Naive B cell (primary cell): ENCODE results near the gene RNU7-1. TPM values are rescaled to one million over a fixed set of nuclear protein-coding genes. Genes with fewer than 3 reads are reported as not detected.
"Not testable (repeated sequence)": the region's sequence is repeated elsewhere in the genome, so short reads cannot be mapped to it uniquely, and the experiment has no call there.

Source experiments
- ATAC-seq, 2 donors: fragments of 150-1000 bp; cut with Tn5 transposase; 2 replicates each; pipeline ENCODE4 v1.10.0; 2021; ENCODE audit warnings: low read depth in 2 of 2, mild to moderate bottlenecking in 2 of 2, moderate library complexity in 2 of 2
- DNase-seq: peaks from one replicate; pipeline ENCODE4 v3.0.0; 2022
- H3K27ac Mint-ChIP-seq, 6 donors: one replicate each; pipeline ENCODE4 v1.8.0; 2020 to 2022; ENCODE audit warnings: mild to moderate bottlenecking in 6 of 6, mixed read lengths in 6 of 6, moderate library complexity in 5 of 6, inconsistent platforms in 2 of 6
- H3K27me3 Mint-ChIP-seq, 3 donors: one replicate each; pipeline ENCODE4 v1.8.0; 2021 to 2022; ENCODE audit warnings: mixed read lengths in 3 of 3, mild to moderate bottlenecking in 1 of 3
- H3K36me3 Mint-ChIP-seq, 2 donors: one replicate each; pipeline ENCODE4 v1.8.0; 2020 to 2022; ENCODE audit warnings: mixed read lengths in 2 of 2, inconsistent platforms in 1 of 2, mild to moderate bottlenecking in 1 of 2
- H3K4me1 Mint-ChIP-seq, 3 donors: one replicate each; pipeline ENCODE4 v1.8.0; 2020 to 2022; ENCODE audit warnings: mixed read lengths in 3 of 3, inconsistent platforms in 1 of 3, mild to moderate bottlenecking in 1 of 3, moderate library complexity in 1 of 3
- H3K4me3 Mint-ChIP-seq, 8 donors: one replicate each; pipeline ENCODE4 v1.8.0; 2020 to 2022; ENCODE audit warnings: mild to moderate bottlenecking in 8 of 8, mixed read lengths in 8 of 8, moderate library complexity in 8 of 8, inconsistent platforms in 2 of 8
- H3K9me3 Mint-ChIP-seq, 7 donors: one replicate each; pipeline ENCODE4 v1.8.0; 2020 to 2022; ENCODE audit warnings: mixed read lengths in 7 of 7, mild to moderate bottlenecking in 5 of 7, inconsistent platforms in 2 of 7, moderate library complexity in 1 of 7
- polyA plus RNA-seq, 6 donors: library from polyadenylated mRNA; unstranded; fragments of 300-500 nt; fragmentation: Illumina TruSeq; gene quantifications; one replicate each; pipeline ENCODE4 v1.2.3, GENCODE V29; 2021; ENCODE audit warnings: low read depth in 6 of 6

Gene RNU7-1
- polyA plus RNA-seq = not detected

DNA sequence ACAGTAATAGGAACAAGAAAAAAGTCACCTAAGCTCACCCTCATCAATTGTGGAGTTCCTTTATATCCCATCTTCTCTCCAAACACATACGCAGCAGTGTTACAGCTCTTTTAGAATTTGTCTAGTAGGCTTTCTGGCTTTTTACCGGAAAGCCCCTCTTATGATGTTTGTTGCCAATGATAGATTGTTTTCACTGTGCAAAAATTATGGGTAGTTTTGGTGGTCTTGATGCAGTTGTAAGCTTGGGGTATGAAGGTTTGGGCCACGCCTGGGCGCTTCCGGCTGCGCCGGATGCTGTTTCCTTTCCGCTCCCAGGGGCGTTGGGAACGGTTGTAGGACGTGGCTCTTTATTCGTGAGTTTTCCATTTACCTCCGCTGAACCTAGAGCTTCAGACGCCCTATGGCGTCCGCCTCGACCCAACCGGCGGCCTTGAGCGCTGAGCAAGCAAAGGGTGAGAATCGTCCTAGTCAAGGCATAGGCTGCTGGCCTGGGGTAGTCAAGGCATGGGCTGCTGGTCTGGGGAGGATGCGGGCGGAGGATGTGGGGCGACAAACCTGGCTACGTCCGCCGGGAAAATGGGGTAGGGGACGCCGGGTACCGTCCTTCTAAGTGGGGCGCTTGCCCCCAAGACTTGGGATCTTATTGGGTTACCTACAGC lies at the start of gene RNU7-1, which contains the start of gene C12orf57:
RNU7-1 (plus strand) TSS at position 95 of the 659 bp plus-strand sequence.
C12orf57 (plus strand) TSS at position 301 of the 659 bp plus-strand sequence; CDS start at position 401, 100 bp downstream.
- ATAC-seq = peak; percentile 63 to 65
- peak; percentile 85 for DNase-seq
- no peaks in the 10 kb centered on the region for H3K9me3 Mint-ChIP-seq
- H3K27ac Mint-ChIP-seq = peak within 1 kb of the TSS; percentile 99 to 100 (median 99)
- no peaks in the 10 kb centered on the region for H3K27me3 Mint-ChIP-seq
- no peaks in the 10 kb centered on the region for H3K36me3 Mint-ChIP-seq
- peaks cover 58 to 81% (median 77%) of the 10 kb centered on the region in 3 donors for H3K4me1 Mint-ChIP-seq
- H3K4me3 Mint-ChIP-seq = peak within 1 kb of the TSS; percentile 90 to 98 (median 96)

- H3K27ac Mint-ChIP-seq = no peak overlapping the region
- H3K36me3 Mint-ChIP-seq = no peaks in the 10 kb centered on the region
- peaks cover 11 to 15% (median 15%) of the 10 kb centered on the region in 3 donors for H3K4me1 Mint-ChIP-seq
- no peaks in the 10 kb centered on the region for H3K27me3 Mint-ChIP-seq
- no peaks in the 10 kb centered on the region for H3K9me3 Mint-ChIP-seq
- H3K4me3 Mint-ChIP-seq = peak overlapping the region in 1 of 8 donors; percentile 37
- ATAC-seq (no peak), DNase-seq (no peak)
Measured at GRCh38 chr12:6894321-6894720, 49.3 kb upstream of the RNU7-1 start.

GRCh38 chr12:6896846-6897435 lies 46.7 kb upstream of the RNU7-1 start:
- H3K4me1 Mint-ChIP-seq = peaks cover 0 to 5% (median 3%) of the 10 kb centered on the region in 3 donors
- no peak overlapping the region for H3K27ac Mint-ChIP-seq
- no peak for DNase-seq
- no peaks in the 10 kb centered on the region for H3K36me3 Mint-ChIP-seq
- ATAC-seq = no peak
- no peaks in the 10 kb centered on the region for H3K9me3 Mint-ChIP-seq
- no peak overlapping the region for H3K4me3 Mint-ChIP-seq
- no peaks in the 10 kb centered on the region for H3K27me3 Mint-ChIP-seq

DNA sequence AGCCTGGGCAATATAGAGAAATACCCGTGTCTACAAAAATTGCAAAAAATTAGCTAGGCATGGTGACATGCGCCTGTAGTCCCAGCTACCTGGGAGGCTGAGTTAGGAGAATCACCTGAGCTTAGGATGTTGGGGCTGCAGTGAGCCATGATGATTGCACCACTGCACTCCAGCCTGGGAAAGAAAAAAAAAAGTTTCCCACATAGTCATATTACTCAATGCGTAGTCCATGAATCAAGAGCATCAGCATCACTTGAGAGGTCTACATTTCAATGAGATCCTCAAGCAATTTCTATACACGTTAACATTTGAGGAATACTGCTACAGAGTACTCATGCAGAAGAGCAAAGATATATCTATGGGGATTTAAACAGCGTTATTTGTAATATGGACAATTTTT lies 44.2 kb upstream of the RNU7-1 start:
- H3K27ac Mint-ChIP-seq = peak overlapping the region in 1 of 6 donors; percentile 28
- ATAC-seq = no peak
- no peaks in the 10 kb centered on the region for H3K27me3 Mint-ChIP-seq
- DNase-seq = no peak
- H3K4me1 Mint-ChIP-seq = peaks cover 0 to 5% (median 0%) of the 10 kb centered on the region in 3 donors
- H3K4me3 Mint-ChIP-seq = no peak overlapping the region
- H3K36me3 Mint-ChIP-seq = no peaks in the 10 kb centered on the region
- no peaks in the 10 kb centered on the region for H3K9me3 Mint-ChIP-seq

- H3K4me1 Mint-ChIP-seq = peaks cover 0 to 5% (median 0%) of the 10 kb centered on the region in 3 donors
- ATAC-seq = no peak
- no peak for DNase-seq
- H3K4me3 Mint-ChIP-seq = peak overlapping the region in 1 of 8 donors; percentile 37
- H3K27ac Mint-ChIP-seq = no peak overlapping the region
- no peaks in the 10 kb centered on the region for H3K36me3 Mint-ChIP-seq
- H3K27me3 Mint-ChIP-seq = no peaks in the 10 kb centered on the region
- H3K9me3 Mint-ChIP-seq = no peaks in the 10 kb centered on the region
Measured at GRCh38 chr12:6899837-6900519, 43.6 kb upstream of the RNU7-1 start.

GRCh38 chr12:6902448-6902847 lies 41.2 kb upstream of the RNU7-1 start:
- no peak for ATAC-seq
- DNase-seq = no peak
- Mint-ChIP-seq H3K4me1 (peaks cover 0 to 5% (median 0%) of the 10 kb centered on the region in 3 donors), H3K27me3 (no peaks in the 10 kb centered on the region), H3K4me3 (peak overlapping the region in 1 of 8 donors; percentile 65), H3K9me3 (no peaks in the 10 kb centered on the region), H3K36me3 (no peaks in the 10 kb centered on the region), H3K27ac (peak overlapping the region in 2 of 6 donors; percentile 5 to 35)

DNA sequence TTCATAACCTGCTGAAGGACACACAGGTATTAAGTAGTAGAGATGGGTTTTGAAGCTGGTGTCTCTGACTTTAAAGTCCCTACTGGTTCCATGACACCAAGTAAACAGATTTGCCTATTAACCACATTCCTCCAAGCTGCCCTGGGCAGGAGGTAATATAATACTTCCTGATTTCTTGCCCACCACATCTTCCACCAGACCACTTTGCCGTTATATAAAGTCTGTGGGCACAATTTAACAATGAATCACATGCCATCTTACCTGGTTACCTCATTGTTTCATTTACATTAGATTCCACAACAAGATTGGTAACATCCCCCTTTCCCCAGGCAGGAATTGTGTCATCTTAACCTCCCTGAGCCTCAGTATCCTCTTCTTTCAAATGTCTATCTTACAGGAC lies 39.9 kb upstream of the RNU7-1 start:
- Mint-ChIP-seq H3K4me3 (peak overlapping the region in 1 of 8 donors; percentile 17), H3K36me3 (no peaks in the 10 kb centered on the region), H3K27me3 (no peaks in the 10 kb centered on the region), H3K9me3 (no peaks in the 10 kb centered on the region), H3K4me1 (peaks cover 0 to 5% (median 0%) of the 10 kb centered on the region in 3 donors), H3K27ac (peak overlapping the region in 3 of 6 donors; percentile 32 to 44 (median 37))
- ATAC-seq = no peak
- DNase-seq = no peak

DNA sequence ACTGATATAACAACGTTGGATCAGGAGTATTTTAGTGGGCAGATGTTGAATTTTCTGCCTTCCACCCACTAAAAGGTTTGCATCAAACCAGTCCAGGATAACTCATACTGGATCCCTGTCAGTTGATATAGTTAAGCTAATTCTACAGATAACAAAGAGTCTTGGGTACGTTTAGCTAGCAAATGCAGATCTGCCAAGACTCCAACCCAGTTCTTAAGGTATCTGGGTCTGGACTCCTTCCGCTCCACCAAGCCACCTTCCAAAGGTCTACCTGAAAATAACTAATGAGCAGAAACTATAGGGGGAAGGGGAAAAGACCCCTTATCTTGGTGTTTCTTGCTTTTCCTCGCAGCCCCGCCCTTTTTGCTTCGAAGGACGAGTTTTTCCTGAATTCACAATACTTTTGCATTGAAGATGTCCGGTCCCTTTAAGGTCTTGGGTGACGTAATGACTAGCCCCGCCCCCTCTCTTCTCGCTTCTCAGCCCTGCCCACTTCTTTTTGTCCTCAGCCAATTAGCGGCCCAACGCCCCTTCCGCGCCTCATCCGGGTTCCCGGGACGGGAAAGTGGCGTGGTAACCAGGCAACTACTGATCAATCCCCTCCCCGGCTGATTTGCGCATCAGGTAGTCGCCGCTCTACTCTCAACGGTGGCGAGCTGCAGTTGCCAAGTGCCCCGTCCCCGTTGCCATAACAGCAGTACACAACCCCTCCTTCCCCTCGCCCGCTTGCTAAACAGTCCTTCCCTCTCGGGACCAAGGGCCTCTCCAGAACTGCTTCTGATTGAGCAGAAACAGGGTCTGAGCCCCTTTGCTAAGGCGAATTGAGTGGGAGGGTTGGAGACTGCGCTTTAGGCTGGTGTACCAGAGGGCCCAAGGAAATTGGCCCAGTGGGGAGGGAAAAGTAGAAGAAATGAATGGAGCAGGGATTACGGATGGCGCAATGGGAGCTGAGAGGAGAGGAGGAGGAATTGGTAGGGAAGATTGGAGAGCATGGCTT lies 39.0 kb upstream of the RNU7-1 start, which contains the start of gene LRRC23:
LRRC23 (plus strand) TSS at position 543 of the 997 bp plus-strand sequence. CDS start 812 bp downstream, outside the sequence.
- H3K9me3 Mint-ChIP-seq = no peaks in the 10 kb centered on the region
- H3K27me3 Mint-ChIP-seq = no peaks in the 10 kb centered on the region
- DNase-seq (peak; percentile 97), ATAC-seq (peak; percentile 91 to 95)
- H3K27ac Mint-ChIP-seq = peak within 1 kb of the TSS in 3 of 6 donors; percentile 32 to 44 (median 37)
- H3K4me1 Mint-ChIP-seq = peaks cover 0 to 1% (median 0%) of the 10 kb centered on the region in 3 donors
- H3K36me3 Mint-ChIP-seq = no peaks in the 10 kb centered on the region
- peak within 1 kb of the TSS in 1 of 8 donors; percentile 17 for H3K4me3 Mint-ChIP-seq

DNA sequence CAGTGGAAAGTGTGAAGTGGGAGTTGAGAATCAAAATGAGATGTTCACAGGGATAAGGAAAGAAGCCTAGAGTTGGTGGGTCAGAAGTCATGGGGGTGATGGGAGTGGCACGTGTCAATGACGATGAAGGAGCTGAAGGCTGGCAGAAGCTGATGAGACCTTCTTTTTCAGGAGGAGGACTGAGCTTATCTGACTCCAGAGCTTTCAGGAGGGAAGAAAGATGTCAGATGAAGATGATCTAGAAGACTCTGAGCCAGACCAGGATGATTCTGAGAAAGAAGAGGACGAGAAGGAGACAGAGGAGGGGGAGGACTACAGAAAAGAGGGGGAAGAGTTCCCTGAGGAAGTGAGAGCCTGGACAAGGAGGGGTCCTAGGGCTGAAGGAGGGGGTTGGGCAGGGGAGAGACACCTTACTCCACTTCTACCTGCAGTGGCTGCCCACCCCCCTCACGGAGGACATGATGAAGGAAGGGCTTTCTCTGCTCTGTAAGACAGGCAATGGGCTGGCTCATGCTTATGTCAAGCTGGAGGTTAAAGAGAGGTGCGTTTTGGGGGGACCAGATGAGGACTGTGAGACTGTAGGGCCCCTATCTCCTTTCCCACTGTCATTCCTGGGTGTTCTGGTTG lies 38.1 kb upstream of the RNU7-1 start:
- no peaks in the 10 kb centered on the region for H3K36me3 Mint-ChIP-seq
- no peak for ATAC-seq
- no peaks in the 10 kb centered on the region for H3K9me3 Mint-ChIP-seq
- H3K27ac Mint-ChIP-seq = no peak overlapping the region
- H3K4me1 Mint-ChIP-seq = peaks cover 0 to 2% (median 0%) of the 10 kb centered on the region in 3 donors
- no peaks in the 10 kb centered on the region for H3K27me3 Mint-ChIP-seq
- H3K4me3 Mint-ChIP-seq = no peak overlapping the region
- no peak for DNase-seq

DNA sequence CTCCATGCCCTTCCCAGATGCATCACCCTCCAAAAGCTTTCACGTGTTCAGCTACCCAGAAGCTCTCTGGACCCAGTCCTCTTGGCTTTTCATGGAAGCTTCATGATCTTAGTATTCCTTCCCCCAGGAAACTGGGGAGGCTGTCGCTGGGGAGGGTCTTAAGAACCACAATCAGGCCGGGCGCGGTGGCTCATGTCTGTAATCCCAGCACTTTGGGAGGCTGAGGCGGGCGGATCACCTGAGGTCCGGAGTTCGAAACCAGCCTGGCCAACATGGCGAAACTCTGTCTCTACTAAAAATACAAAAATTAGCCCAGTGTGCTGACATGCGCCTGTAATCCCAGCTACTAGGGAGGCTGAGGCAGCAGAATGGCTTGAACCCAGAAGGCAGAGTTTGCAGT lies 35.5 kb upstream of the RNU7-1 start:
- peaks cover 5 to 12% (median 8%) of the 10 kb centered on the region in 3 donors for H3K27me3 Mint-ChIP-seq
- not testable (repeated sequence) for DNase-seq, H3K4me3 Mint-ChIP-seq, H3K27ac Mint-ChIP-seq, H3K4me1 Mint-ChIP-seq, H3K9me3 Mint-ChIP-seq, ATAC-seq, H3K36me3 Mint-ChIP-seq

GRCh38 chr12:6909421-6910145 lies 34.0 kb upstream of the RNU7-1 start:
- no peak for DNase-seq
- Mint-ChIP-seq H3K4me3 (peak overlapping the region in 1 of 8 donors; percentile 22), H3K4me1 (peaks cover 2 to 14% (median 12%) of the 10 kb centered on the region in 3 donors), H3K27ac (no peak overlapping the region), H3K27me3 (peaks cover 6 to 17% (median 17%) of the 10 kb centered on the region in 3 donors), H3K36me3 (no peaks in the 10 kb centered on the region), H3K9me3 (no peaks in the 10 kb centered on the region)
- ATAC-seq = no peak
